Epithelial cell of proximal tubule (primary cell): ENCODE data around the gene GAB2. TPM values are rescaled to one million over a fixed set of nuclear protein-coding genes. Genes with fewer than 3 reads are reported as not detected.

Experiments
- DNase-seq: peaks from one replicate; pipeline ENCODE4 v3.0.0-alpha.2; 2011; ENCODE audit warnings: low read depth
- H3K4me3 ChIP-seq: 2 replicates; pipeline ENCODE4 v1.5.1; 2011; ENCODE audit warnings: low read depth, mild to moderate bottlenecking, low read length
- CTCF ChIP-seq: conservative IDR thresholded peaks from 2 replicates; pipeline ENCODE4 v1.5.1; 2012; ENCODE audit warnings: low read depth, mild to moderate bottlenecking, low read length
- total RNA-seq: library from RNA; depleted of rRNA; stranded (reverse); fragments of >200 nt; gene quantifications from 2 replicates; pipeline ENCODE4 v1.2.3, GENCODE V29; 2015

GAB2 gene
- total RNA-seq, 1 donor from 2014 or later: 15.0 TPM

- no peak for DNase-seq
These were observed 72.9 kb downstream of the GAB2 start for GRCh38 chr11:78344676-78345075.

GRCh38 chr11:78344094-78344493 is 73.5 kb downstream of the GAB2 start:
- no peak for TF ChIP-seq CTCF
- no peak for DNase-seq

More at GRCh38 chr11:78344676-78345075, 72.9 kb downstream of the GAB2 start:
- H3K4me3 ChIP-seq: no peak overlapping the region
- no peak for TF ChIP-seq CTCF

GRCh38 chr11:78343303-78343702 is 74.3 kb downstream of the GAB2 start:
- no peak for DNase-seq
- H3K4me3 ChIP-seq: no peak overlapping the region
- TF ChIP-seq CTCF: no peak

More at GRCh38 chr11:78344094-78344493, 73.5 kb downstream of the GAB2 start:
- H3K4me3 ChIP-seq: no peak overlapping the region

GRCh38 chr11:78341841-78342240 is 75.8 kb downstream of the GAB2 start:
- DNase-seq: no peak
- H3K4me3 ChIP-seq: no peak overlapping the region
- TF ChIP-seq CTCF: no peak

GRCh38 chr11:78340530-78340929 is 77.1 kb downstream of the GAB2 start:
- no peak for DNase-seq
- TF ChIP-seq CTCF: no peak
- no peak overlapping the region for H3K4me3 ChIP-seq

GRCh38 chr11:78339945-78340344 is 77.7 kb downstream of the GAB2 start:
- no peak for DNase-seq
- TF ChIP-seq CTCF: no peak
- H3K4me3 ChIP-seq: no peak overlapping the region

- no peak overlapping the region for H3K4me3 ChIP-seq
- no peak for TF ChIP-seq CTCF
- DNase-seq: no peak
These were observed 78.1 kb downstream of the GAB2 start for GRCh38 chr11:78339483-78339882.
